ENCODE measurements around the gene PHGDH.
"Not testable (repeated sequence)": the region's sequence is repeated elsewhere in the genome, so short reads cannot be mapped to it uniquely, and the experiment has no call there.

Gene PHGDH

GRCh38 chr1:119680723-119681122 is 31.0 kb upstream of the PHGDH start:
- H3K27me3 ChIP-seq (ENCODE audit: low read depth): no peaks in the 10 kb centered on the region
- no peaks in the 10 kb centered on the region for H3K36me3 ChIP-seq (replicated peaks)
- peaks cover 14% of the 10 kb centered on the region for H3K4me1 ChIP-seq
- no peaks in the 10 kb centered on the region for H3K9me3 ChIP-seq
- H3K4me3 ChIP-seq: no peak overlapping the region
- in situ Hi-C loops (cut with MboI; ENCODE audit: low sequenced_read_pairs): loop anchor here (25.0 kb wide), 1 partner anchor 368 kb away; no protein-coding TSS in a partner anchor
- no peak for DNase-seq (ENCODE audit: low spot score in 2 of 2)

GRCh38 chr1:119681560-119681959 is 30.2 kb upstream of the PHGDH start:
- Histone ChIP-seq H3K27me3 (ENCODE audit: low read depth) (no peaks in the 10 kb centered on the region), H3K4me3 (no peak overlapping the region), H3K36me3 (replicated peaks) (no peaks in the 10 kb centered on the region), H3K4me1 (peaks cover 11% of the 10 kb centered on the region), H3K9me3 (no peaks in the 10 kb centered on the region)
- DNase-seq (ENCODE audit: low spot score in 2 of 2): no peak
- in situ Hi-C loops (cut with MboI; ENCODE audit: low sequenced_read_pairs): loop anchor here (25.0 kb wide), 1 partner anchor 369 kb away; no protein-coding TSS in a partner anchor

- in situ Hi-C loops (cut with MboI; ENCODE audit: low sequenced_read_pairs): loop anchor here (25.0 kb wide), 1 partner anchor 370 kb away; no protein-coding TSS in a partner anchor
- DNase-seq (ENCODE audit: low spot score in 2 of 2): no peak
- H3K36me3 ChIP-seq (replicated peaks): no peaks in the 10 kb centered on the region
- peaks cover 11% of the 10 kb centered on the region for H3K4me1 ChIP-seq
- no peak overlapping the region for H3K4me3 ChIP-seq
- no peaks in the 10 kb centered on the region for H3K9me3 ChIP-seq
- no peaks in the 10 kb centered on the region; the same call in 1 of the 2 replicates for H3K27me3 ChIP-seq (ENCODE audit: low read depth)
These were observed 29.6 kb upstream of the PHGDH start for GRCh38 chr1:119682141-119682540.

- in situ Hi-C loops (cut with MboI; ENCODE audit: low sequenced_read_pairs): loop anchor here (25.0 kb wide), 1 partner anchor 372 kb away; no protein-coding TSS in a partner anchor
- DNase-seq (ENCODE audit: low spot score in 2 of 2): no peak
- H3K27me3 ChIP-seq (ENCODE audit: low read depth): no peaks in the 10 kb centered on the region; the same call in 1 of the 2 replicates
These were observed 27.8 kb upstream of the PHGDH start for GRCh38 chr1:119683893-119684292.

GRCh38 chr1:119686661-119687060 is 25.1 kb upstream of the PHGDH start:
- Histone ChIP-seq H3K4me3 (no peak overlapping the region), H3K36me3 (replicated peaks) (no peaks in the 10 kb centered on the region), H3K27me3 (ENCODE audit: low read depth) (no peaks in the 10 kb centered on the region; the same call in 1 of the 2 replicates), H3K9me3 (no peaks in the 10 kb centered on the region), H3K4me1 (peaks cover 6% of the 10 kb centered on the region)
- DNase-seq (ENCODE audit: low spot score in 2 of 2): no peak
- in situ Hi-C loops (cut with MboI; ENCODE audit: low sequenced_read_pairs): loop anchor here (25.0 kb wide), 1 partner anchor 374 kb away; no protein-coding TSS in a partner anchor

More at GRCh38 chr1:119683893-119684292, 27.8 kb upstream of the PHGDH start:
- Histone ChIP-seq H3K36me3 (replicated peaks) (no peaks in the 10 kb centered on the region), H3K9me3 (no peaks in the 10 kb centered on the region), H3K4me1 (peaks cover 15% of the 10 kb centered on the region), H3K4me3 (no peak overlapping the region)

- in situ Hi-C loops (cut with MboI; ENCODE audit: low sequenced_read_pairs): loop anchor here (25.0 kb wide), 1 partner anchor 375 kb away; no protein-coding TSS in a partner anchor
These were observed 24.2 kb upstream of the PHGDH start for GRCh38 chr1:119687434-119688079.

GRCh38 chr1:119688810-119689209 is 22.9 kb upstream of the PHGDH start:
- in situ Hi-C loops (cut with MboI; ENCODE audit: low sequenced_read_pairs): loop anchor here (25.0 kb wide), 1 partner anchor 377 kb away; no protein-coding TSS in a partner anchor

More at GRCh38 chr1:119687434-119688079, 24.2 kb upstream of the PHGDH start:
- DNase-seq (ENCODE audit: low spot score in 2 of 2): peak in 1 of 2 experiments; percentile 9
- no peak overlapping the region for H3K4me3 ChIP-seq
- peaks cover 6% of the 10 kb centered on the region for H3K4me1 ChIP-seq
- H3K36me3 ChIP-seq (replicated peaks): no peaks in the 10 kb centered on the region
- no peaks in the 10 kb centered on the region for H3K9me3 ChIP-seq
- no peaks in the 10 kb centered on the region; the same call in 1 of the 2 replicates for H3K27me3 ChIP-seq (ENCODE audit: low read depth)

GRCh38 chr1:119689511-119689910 is 22.2 kb upstream of the PHGDH start:
- DNase-seq (ENCODE audit: low spot score in 2 of 2): no peak
- Histone ChIP-seq H3K4me3 (no peak overlapping the region), H3K9me3 (no peaks in the 10 kb centered on the region; the same call in 1 of the 2 replicates), H3K4me1 (peaks cover 6% of the 10 kb centered on the region), H3K36me3 (replicated peaks) (no peaks in the 10 kb centered on the region), H3K27me3 (ENCODE audit: low read depth) (no peaks in the 10 kb centered on the region; the same call in 1 of the 2 replicates)
- in situ Hi-C loops (cut with MboI; ENCODE audit: low sequenced_read_pairs): loop anchor here (25.0 kb wide), 1 partner anchor 377 kb away; no protein-coding TSS in a partner anchor

More at GRCh38 chr1:119688810-119689209, 22.9 kb upstream of the PHGDH start:
- Histone ChIP-seq H3K4me1 (peaks cover 6% of the 10 kb centered on the region), H3K4me3 (no peak overlapping the region), H3K36me3 (replicated peaks) (no peaks in the 10 kb centered on the region), H3K27me3 (ENCODE audit: low read depth) (no peaks in the 10 kb centered on the region; the same call in 1 of the 2 replicates), H3K9me3 (no peaks in the 10 kb centered on the region)
- no peak for DNase-seq (ENCODE audit: low spot score in 2 of 2)

GRCh38 chr1:119696863-119697262 is 14.9 kb upstream of the PHGDH start:
- H3K36me3 ChIP-seq (replicated peaks); H3K4me1 ChIP-seq; H3K4me3 ChIP-seq; DNase-seq (ENCODE audit: low spot score in 2 of 2); H3K27me3 ChIP-seq (ENCODE audit: low read depth): not testable (repeated sequence)
- in situ Hi-C loops (cut with MboI; ENCODE audit: low sequenced_read_pairs): loop anchor here (25.0 kb wide), 1 partner anchor 385 kb away; no protein-coding TSS in a partner anchor
- peaks cover 11% of the 10 kb centered on the region for H3K9me3 ChIP-seq

GRCh38 chr1:119697598-119697997 is 14.1 kb upstream of the PHGDH start:
- Histone ChIP-seq H3K36me3 (replicated peaks) (no peaks in the 10 kb centered on the region), H3K27me3 (ENCODE audit: low read depth) (no peaks in the 10 kb centered on the region; the same call in 1 of the 2 replicates), H3K4me3 (no peak overlapping the region), H3K9me3 (peaks cover 11% of the 10 kb centered on the region), H3K4me1 (no peaks in the 10 kb centered on the region)
- in situ Hi-C loops (cut with MboI; ENCODE audit: low sequenced_read_pairs): loop anchor here (25.0 kb wide), 1 partner anchor 385 kb away; no protein-coding TSS in a partner anchor
- DNase-seq (ENCODE audit: low spot score in 2 of 2): no peak

- in situ Hi-C loops (cut with MboI; ENCODE audit: low sequenced_read_pairs): no loop called here
- no peak overlapping the region for H3K4me3 ChIP-seq
- no peaks in the 10 kb centered on the region for H3K27me3 ChIP-seq (ENCODE audit: low read depth)
These were observed 11.4 kb upstream of the PHGDH start for GRCh38 chr1:119700326-119700725.

GRCh38 chr1:119701659-119702058 is 10.1 kb upstream of the PHGDH start:
- H3K4me1 ChIP-seq: no peaks in the 10 kb centered on the region
- DNase-seq (ENCODE audit: low spot score in 2 of 2): no peak
- H3K36me3 ChIP-seq (replicated peaks): no peaks in the 10 kb centered on the region
- in situ Hi-C loops (cut with MboI; ENCODE audit: low sequenced_read_pairs): no loop called here
- no peak overlapping the region for H3K4me3 ChIP-seq
- H3K9me3 ChIP-seq: peaks cover 9% of the 10 kb centered on the region; the same call in 1 of the 2 replicates
- no peaks in the 10 kb centered on the region for H3K27me3 ChIP-seq (ENCODE audit: low read depth)

More at GRCh38 chr1:119700326-119700725, 11.4 kb upstream of the PHGDH start:
- Histone ChIP-seq H3K36me3 (replicated peaks) (no peaks in the 10 kb centered on the region), H3K9me3 (peaks cover 9% of the 10 kb centered on the region), H3K4me1 (no peaks in the 10 kb centered on the region)
- no peak for DNase-seq (ENCODE audit: low spot score in 2 of 2)

- Histone ChIP-seq H3K4me1 (no peaks in the 10 kb centered on the region), H3K9me3 (peaks cover 9% of the 10 kb centered on the region; the same call in 1 of the 2 replicates), H3K36me3 (replicated peaks) (no peaks in the 10 kb centered on the region), H3K27me3 (ENCODE audit: low read depth) (0 out of 2 replicates have a peak, but pooled peaks cover 2% of the 10 kb centered on the region), H3K4me3 (no peak overlapping the region)
- DNase-seq (ENCODE audit: low spot score in 2 of 2): no peak
- in situ Hi-C loops (cut with MboI; ENCODE audit: low sequenced_read_pairs): no loop called here
These were observed 9.3 kb upstream of the PHGDH start for GRCh38 chr1:119702384-119702783.

All from HAP-1 (cell line).